Neuronal stem cell (in vitro differentiated cells): Measurements from ENCODE around the gene MYO15B.

Experiments used
- DNase-seq: peaks from one replicate; pipeline ENCODE4 v3.0.0-alpha.2; 2013; ENCODE audit warnings: low spot score
- H2AFZ ChIP-seq: one replicate; pipeline ENCODE4 v1.6.1; 2013; ENCODE audit warnings: mild to moderate bottlenecking, low read length, inconsistent platforms
- H2AK5ac ChIP-seq: 2 replicates; pipeline ENCODE4 v1.6.1; 2013; ENCODE audit warnings: low read depth, mild to moderate bottlenecking, inconsistent platforms, low read length, moderate library complexity, mixed read lengths
- H2BK120ac ChIP-seq: 2 replicates; pipeline ENCODE4 v1.6.1; 2013; ENCODE audit warnings: low read depth, mild to moderate bottlenecking, inconsistent platforms, low read length, moderate library complexity, mixed read lengths
- H2BK12ac ChIP-seq: one replicate; pipeline ENCODE4 v1.6.1; 2013; ENCODE audit warnings: low read length, inconsistent platforms
- H2BK15ac ChIP-seq: 2 replicates; pipeline ENCODE4 v1.6.1; 2013; ENCODE audit warnings: mild to moderate bottlenecking, low read length, inconsistent platforms, mixed read lengths
- H2BK5ac ChIP-seq: one replicate; pipeline ENCODE4 v1.6.1; 2013; ENCODE audit warnings: inconsistent platforms, mild to moderate bottlenecking, low read length, moderate library complexity
- H3K14ac ChIP-seq: one replicate; pipeline ENCODE4 v1.6.1; 2013; ENCODE audit warnings: low read length, inconsistent platforms
- H3K18ac ChIP-seq: 2 replicates; pipeline ENCODE4 v1.6.1; 2013; ENCODE audit warnings: low read length, inconsistent platforms
- H3K23ac ChIP-seq: 2 replicates; pipeline ENCODE4 v1.6.1; 2013; ENCODE audit warnings: low read depth, mild to moderate bottlenecking, mixed read lengths, low read length, inconsistent platforms; ENCODE audit not compliant: poor library complexity
- H3K27ac ChIP-seq: replicated peaks from 3 replicates; pipeline ENCODE4 v1.5.1; 2013; ENCODE audit warnings: low read length, inconsistent platforms
- H3K27me3 ChIP-seq, 3 experiments: 2 replicates each; pipeline ENCODE4 v1.6.1; 2013; ENCODE audit warnings: low read length in 3 of 3, mild to moderate bottlenecking in 2 of 3, inconsistent platforms in 1 of 3, low read depth in 1 of 3, mixed read lengths in 1 of 3, moderate library complexity in 1 of 3; ENCODE audit not compliant: control insufficient read depth in 3 of 3, insufficient read depth in 3 of 3
- H3K36me3 ChIP-seq, 2 donors: replicated peaks in 1 of 2; 2 replicates each; pipeline ENCODE4 v1.6.1; 2013; ENCODE audit warnings: low read length in 2 of 2; ENCODE audit not compliant: control insufficient read depth in 2 of 2, insufficient read depth in 2 of 2
- H3K4ac ChIP-seq: 2 replicates; pipeline ENCODE4 v1.6.1; 2013; ENCODE audit warnings: inconsistent platforms, mild to moderate bottlenecking, low read length, moderate library complexity
- H3K4me1 ChIP-seq, 2 donors: 1 replicate in 1 of 2; 2 replicates in 1 of 2; pipeline ENCODE4 v1.6.1; 2013; ENCODE audit warnings: low read length in 2 of 2, low read depth in 1 of 2; ENCODE audit not compliant: control insufficient read depth in 2 of 2, insufficient read depth in 1 of 2
- H3K4me2 ChIP-seq: one replicate; pipeline ENCODE4 v1.6.1; 2013; ENCODE audit warnings: mild to moderate bottlenecking, low read length, inconsistent platforms; ENCODE audit not compliant: insufficient read depth, poor library complexity, severe bottlenecking
- H3K4me3 ChIP-seq, 2 donors: 2 replicates each; pipeline ENCODE4 v1.5.1; 2013; ENCODE audit warnings: low read length in 2 of 2, mild to moderate bottlenecking in 2 of 2, inconsistent platforms in 1 of 2, moderate library complexity in 1 of 2
- H3K79me1 ChIP-seq: one replicate; pipeline ENCODE4 v1.6.1; 2013; ENCODE audit warnings: low read depth, mild to moderate bottlenecking, inconsistent platforms, low read length, moderate library complexity
- H3K9ac ChIP-seq: one replicate; pipeline ENCODE4 v1.6.1; 2013; ENCODE audit warnings: mild to moderate bottlenecking, low read depth, low read length, inconsistent platforms; ENCODE audit not compliant: poor library complexity
- H3K9me3 ChIP-seq, 2 donors: replicated peaks in 1 of 2; 2 replicates each; pipeline versions ENCODE3 to v1.6.1; 2013; ENCODE audit warnings: low read length in 2 of 2, mild to moderate bottlenecking in 2 of 2, inconsistent platforms in 1 of 2, low read depth in 1 of 2, mixed read lengths in 1 of 2, moderate library complexity in 1 of 2; ENCODE audit not compliant: control insufficient read depth in 2 of 2, insufficient read depth in 1 of 2
- H4K8ac ChIP-seq: one replicate; pipeline ENCODE4 v1.6.1; 2013; ENCODE audit warnings: low read depth, mild to moderate bottlenecking, inconsistent platforms, low read length, moderate library complexity
- H4K91ac ChIP-seq: one replicate; pipeline ENCODE4 v1.6.1; 2013; ENCODE audit warnings: low read length, low read depth, mild to moderate bottlenecking, inconsistent platforms; ENCODE audit not compliant: poor library complexity
- WGBS, 2 donors: extraction: QIAGEN DNeasy Blood & Tissue Kit; methylation state at CpG; one replicate each; pipeline ENCODE4 v1.1.7; 2013; ENCODE audit warnings: missing lambda C conversion rate in 2 of 2, mixed read lengths in 1 of 2; ENCODE audit not compliant: insufficient read length in 2 of 2, insufficient replicate concordance in 1 of 2; ENCODE audit errors: extremely low coverage in 2 of 2; 5-methylcytosine and 5-hydroxymethylcytosine counted together

Gene MYO15B

GRCh38 chr17:75647061-75647460 lies 59.5 kb downstream of the MYO15B start:
- no CpG with 5 or more reads among the region's 7 CpGs for WGBS, 2 donors
- Histone ChIP-seq H3K4me3 (no peak overlapping the region), H2AK5ac (peak overlapping the region; percentile 68), H3K4ac (no peak overlapping the region), H3K4me1 (no peaks in the 10 kb centered on the region), H3K4me2 (no peak overlapping the region), H3K9me3 (peaks cover 0 to 2% of the 10 kb centered on the region in 2 donors), H3K36me3 (peaks cover 13 to 47% of the 10 kb centered on the region in 2 donors), H3K9ac (no peak overlapping the region), H2BK15ac (no peak overlapping the region), H3K79me1 (peaks cover 3% of the 10 kb centered on the region), H3K27ac (no peak overlapping the region), H2AFZ (no peak overlapping the region), H2BK5ac (no peak overlapping the region), H4K8ac (no peak overlapping the region), H3K23ac (no peak overlapping the region), H3K14ac (no peak overlapping the region), H3K18ac (no peak overlapping the region), H3K27me3 (no peaks in the 10 kb centered on the region), H2BK120ac (no peak overlapping the region), H4K91ac (no peak overlapping the region), H2BK12ac (no peak overlapping the region)
- DNase-seq = no peak

- no peak overlapping the region for H3K18ac ChIP-seq
Measured at GRCh38 chr17:75647921-75648320, 60.3 kb downstream of the MYO15B start.

GRCh38 chr17:75649687-75650086 lies 62.1 kb downstream of the MYO15B start:
- no peak overlapping the region for H3K27ac ChIP-seq
- H2BK12ac ChIP-seq = no peak overlapping the region
- no peak overlapping the region for H2AK5ac ChIP-seq
- H3K4me1 ChIP-seq = no peaks in the 10 kb centered on the region
- no peak overlapping the region for H3K23ac ChIP-seq
- WGBS, 2 donors = no CpG with 5 or more reads among the region's 6 CpGs
- no peak overlapping the region for H2BK120ac ChIP-seq
- no peaks in the 10 kb centered on the region for H3K27me3 ChIP-seq
- peaks cover 15 to 64% of the 10 kb centered on the region in 2 donors for H3K36me3 ChIP-seq
- H3K4ac ChIP-seq = no peak overlapping the region
- no peak overlapping the region for H3K9ac ChIP-seq
- H2BK5ac ChIP-seq = no peak overlapping the region
- H4K8ac ChIP-seq = no peak overlapping the region
- H3K9me3 ChIP-seq = peaks cover 0 to 2% of the 10 kb centered on the region in 2 donors
- H2BK15ac ChIP-seq = no peak overlapping the region
- no peak overlapping the region for H3K18ac ChIP-seq
- peaks cover 6% of the 10 kb centered on the region for H3K79me1 ChIP-seq
- H2AFZ ChIP-seq = no peak overlapping the region
- no peak overlapping the region for H3K14ac ChIP-seq
- H3K4me3 ChIP-seq = no peak overlapping the region
- H4K91ac ChIP-seq = no peak overlapping the region
- H3K4me2 ChIP-seq = no peak overlapping the region
- DNase-seq = no peak

More at GRCh38 chr17:75647921-75648320, 60.3 kb downstream of the MYO15B start:
- peaks cover 17 to 56% of the 10 kb centered on the region in 2 donors for H3K36me3 ChIP-seq
- H2AFZ ChIP-seq = no peak overlapping the region
- no peak overlapping the region for H3K4ac ChIP-seq
- H2BK15ac ChIP-seq = no peak overlapping the region
- no peak overlapping the region for H2BK5ac ChIP-seq
- H3K23ac ChIP-seq = no peak overlapping the region
- H3K9me3 ChIP-seq = peaks cover 0 to 2% of the 10 kb centered on the region in 2 donors
- no peak overlapping the region for H3K14ac ChIP-seq
- no peak overlapping the region for H2BK12ac ChIP-seq
- no peak overlapping the region for H2BK120ac ChIP-seq
- H3K4me1 ChIP-seq = no peaks in the 10 kb centered on the region
- no peaks in the 10 kb centered on the region for H3K27me3 ChIP-seq
- no peak overlapping the region for H3K4me2 ChIP-seq
- WGBS, 2 donors = no CpG with 5 or more reads among the region's 7 CpGs
- H3K79me1 ChIP-seq = peaks cover 6% of the 10 kb centered on the region
- H4K8ac ChIP-seq = no peak overlapping the region
- DNase-seq = no peak
- no peak overlapping the region for H3K27ac ChIP-seq
- H3K4me3 ChIP-seq = no peak overlapping the region
- H3K9ac ChIP-seq = no peak overlapping the region
- no peak overlapping the region for H2AK5ac ChIP-seq
- no peak overlapping the region for H4K91ac ChIP-seq

GRCh38 chr17:75650874-75651273 lies 63.3 kb downstream of the MYO15B start:
- H2BK5ac ChIP-seq = no peak overlapping the region
- H3K4me3 ChIP-seq = no peak overlapping the region
- no peaks in the 10 kb centered on the region for H3K4me1 ChIP-seq
- H3K9ac ChIP-seq = no peak overlapping the region
- H3K23ac ChIP-seq = no peak overlapping the region
- DNase-seq = no peak
- H2BK120ac ChIP-seq = no peak overlapping the region
- H4K91ac ChIP-seq = no peak overlapping the region
- H3K36me3 ChIP-seq = peaks cover 15 to 68% of the 10 kb centered on the region in 2 donors
- no peak overlapping the region for H2AK5ac ChIP-seq
- H3K79me1 ChIP-seq = peaks cover 2% of the 10 kb centered on the region
- no peak overlapping the region for H3K4ac ChIP-seq
- no CpG with 5 or more reads among the region's 7 CpGs for WGBS, 2 donors
- H3K27me3 ChIP-seq = no peaks in the 10 kb centered on the region
- H3K27ac ChIP-seq = no peak overlapping the region
- no peak overlapping the region for H2AFZ ChIP-seq
- H3K14ac ChIP-seq = no peak overlapping the region
- no peak overlapping the region for H3K18ac ChIP-seq
- no peak overlapping the region for H4K8ac ChIP-seq
- H2BK15ac ChIP-seq = no peak overlapping the region
- peaks cover 0 to 2% of the 10 kb centered on the region in 2 donors for H3K9me3 ChIP-seq
- H2BK12ac ChIP-seq = no peak overlapping the region
- H3K4me2 ChIP-seq = no peak overlapping the region
